Stomach (tissue), 4 donors: ENCODE data around the gene ERICH2.

Experiments used
- CTCF ChIP-seq, 7 experiments: fragments of 450-650 bp in 4 of 7; fragments of 200-600 bp in 3 of 7; sonication (generic) in 3 of 7; IDR thresholded peaks; one replicate each; pipeline ENCODE4 v1.5.1; 2016 to 2019; ENCODE audit warnings: antibody characterized with exemption in 7 of 7, control low read depth in 2 of 7, mild to moderate bottlenecking in 1 of 7
- EP300 ChIP-seq: sonication (generic); formaldehyde crosslinking; IDR thresholded peaks from one replicate; pipeline ENCODE4 v1.6.1; 2017; ENCODE audit warnings: antibody characterized with exemption
- POLR2A ChIP-seq, 4 donors: fragments of 450-650 bp; IDR thresholded peaks; one replicate each; pipeline ENCODE4 v1.6.1; 2016; ENCODE audit warnings: antibody characterized with exemption in 4 of 4, control low read depth in 2 of 4, mild to moderate bottlenecking in 1 of 4, moderate library complexity in 1 of 4

GRCh38 chr2:170739048-170739447, 31.1 kb upstream of the ERICH2 start:
- TF ChIP-seq CTCF (IDR thresholded peaks at IDR 0.05): no peak
- no peak for TF ChIP-seq EP300
- no peak for TF ChIP-seq POLR2A (IDR thresholded peaks at IDR 0.05)
